Common myeloid progenitor, CD34-positive (primary cell): ENCODE measurements around the gene ACTN2.

Source experiments
- CTCF ChIA-PET: fragments of 350-600 bp; sonication (Branson Sonifier 250); formaldehyde crosslinking; loops from one replicate; lab custom pipeline; 2021; ENCODE audit warnings: antibody characterized with exemption; lab: Charles Lee
- POLR2A ChIA-PET: fragments of 350-600 bp; sonication (Branson Sonifier 250); formaldehyde crosslinking; loops from one replicate; lab custom pipeline; 2021; ENCODE audit warnings: antibody characterized with exemption; lab: Charles Lee
- DNase-seq, 3 donors: peaks; one replicate each; pipeline versions ENCODE4 v3.0.0 to v3.0.0-alpha.2; 2013
- H3K27ac ChIP-seq, 2 experiments: 1 replicate in 1 of 2; 2 replicates in 1 of 2; pipeline ENCODE4 v1.7.0; 2013; ENCODE audit warnings: inconsistent platforms in 2 of 2, low read length in 2 of 2, mild to moderate bottlenecking in 2 of 2, low read depth in 1 of 2, moderate library complexity in 1 of 2; ENCODE audit not compliant: severe bottlenecking in 2 of 2, insufficient read depth in 1 of 2, poor library complexity in 1 of 2
- H3K27me3 ChIP-seq, 5 experiments: replicated peaks in 2 of 5; 1 replicate in 3 of 5; 2 replicates in 2 of 5; pipeline versions ENCODE4 v1.6.1 to v1.7.0; 2013; ENCODE audit warnings: low read length in 4 of 5, mild to moderate bottlenecking in 2 of 5, moderate library complexity in 2 of 5, inconsistent platforms in 1 of 5; ENCODE audit not compliant: insufficient read depth in 5 of 5, control insufficient read depth in 4 of 5
- H3K36me3 ChIP-seq, 4 experiments: 1 replicate in 2 of 4; 2 replicates in 2 of 4; pipeline versions ENCODE4 v1.6.1 to v1.7.0; 2013; ENCODE audit warnings: low read length in 3 of 4, control low read depth in 1 of 4, mild to moderate bottlenecking in 1 of 4; ENCODE audit not compliant: control insufficient read depth in 4 of 4, insufficient read depth in 4 of 4
- H3K4me1 ChIP-seq, 4 experiments: 1 replicate in 3 of 4; 2 replicates in 1 of 4; pipeline versions ENCODE4 v1.6.1 to v1.7.1; 2013; ENCODE audit warnings: low read length in 3 of 4, mild to moderate bottlenecking in 3 of 4, control low read depth in 1 of 4, inconsistent platforms in 1 of 4, moderate library complexity in 1 of 4; ENCODE audit not compliant: control insufficient read depth in 4 of 4, insufficient read depth in 4 of 4; ENCODE audit errors: control extremely low read depth in 1 of 4
- H3K4me3 ChIP-seq, 7 experiments: 1 replicate in 4 of 7; 2 replicates in 3 of 7; pipeline versions ENCODE4 v1.5.1 to v1.7.0; 2013; ENCODE audit warnings: mild to moderate bottlenecking in 7 of 7, low read length in 6 of 7, moderate library complexity in 6 of 7, inconsistent platforms in 2 of 7, low read depth in 2 of 7, control low read depth in 1 of 7; ENCODE audit not compliant: insufficient read depth in 4 of 7, control insufficient read depth in 1 of 7; ENCODE audit errors: extremely low read depth in 1 of 7
- H3K9me3 ChIP-seq, 5 experiments: 1 replicate in 4 of 5; 2 replicates in 1 of 5; pipeline versions ENCODE4 v1.6.1 to v1.7.1; 2013; ENCODE audit warnings: low read length in 4 of 5, mild to moderate bottlenecking in 2 of 5, inconsistent platforms in 1 of 5, low read depth in 1 of 5, moderate library complexity in 1 of 5; ENCODE audit not compliant: control insufficient read depth in 4 of 5, insufficient read depth in 2 of 5; ENCODE audit errors: control extremely low read depth in 1 of 5
- WGBS: methylation state at CpG from one replicate; pipeline ENCODE4 v1.1.5; 2013; ENCODE audit not compliant: insufficient coverage; 5-methylcytosine and 5-hydroxymethylcytosine counted together

Gene ACTN2

DNA sequence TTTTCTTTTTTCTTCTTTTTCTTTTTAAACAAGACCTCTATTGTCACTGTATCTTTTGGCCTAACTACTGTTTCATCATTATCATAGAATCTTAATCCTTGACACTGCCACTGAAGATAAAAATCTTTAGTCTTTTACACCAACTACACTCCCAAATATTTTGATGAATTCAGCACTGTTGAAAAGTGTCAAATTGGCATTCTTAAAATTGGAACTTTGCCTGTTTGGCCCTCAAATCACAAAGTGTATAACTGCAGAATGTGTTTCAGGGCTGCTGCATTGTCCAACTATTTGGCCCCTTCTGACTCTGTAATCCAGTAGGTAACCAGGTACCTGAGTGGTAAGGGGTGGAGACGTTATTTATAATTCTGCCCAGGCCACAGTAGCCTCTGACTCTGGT, 34.3 kb downstream of the ACTN2 start:
- no peak overlapping the region for H3K27ac ChIP-seq
- no peaks in the 10 kb centered on the region for H3K9me3 ChIP-seq
- ChIA-PET CTCF (no interaction called here), POLR2A (no interaction called here)
- H3K27me3 ChIP-seq: no peaks in the 10 kb centered on the region
- H3K36me3 ChIP-seq: no peaks in the 10 kb centered on the region
- no peak overlapping the region for H3K4me3 ChIP-seq
- DNase-seq: no peak
- H3K4me1 ChIP-seq: no peaks in the 10 kb centered on the region
- 100% methylated on average over 1 of the region's 1 CpG for WGBS

DNA sequence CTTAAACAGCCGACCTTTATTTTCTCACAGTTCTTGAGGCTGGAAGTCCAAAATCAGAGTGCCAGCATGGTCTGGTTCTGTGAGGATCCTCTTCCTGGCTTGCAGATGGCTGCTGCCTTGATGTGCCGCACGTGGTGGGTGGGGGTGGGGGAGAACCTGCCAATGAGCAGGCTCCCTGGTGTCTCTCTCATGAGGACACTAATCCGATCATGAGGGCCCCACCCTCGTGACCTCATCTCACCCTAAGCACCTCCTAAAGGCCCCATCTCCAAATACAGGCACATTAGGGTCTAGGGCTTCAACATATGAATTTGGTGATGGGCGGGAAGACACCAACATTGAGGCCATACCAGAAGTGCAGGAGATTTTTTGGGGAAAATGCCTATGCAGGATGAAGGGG, 37.8 kb downstream of the ACTN2 start:
- H3K4me1 ChIP-seq: no peaks in the 10 kb centered on the region
- peaks cover 0 to 5% (median 0%) of the 10 kb centered on the region in 5 experiments for H3K27me3 ChIP-seq
- H3K9me3 ChIP-seq: no peaks in the 10 kb centered on the region
- no peak overlapping the region for H3K4me3 ChIP-seq
- POLR2A ChIA-PET: no interaction called here
- no peak for DNase-seq
- H3K27ac ChIP-seq: no peak overlapping the region
- 100% methylated on average over 2 of the region's 6 CpGs for WGBS
- H3K36me3 ChIP-seq: no peaks in the 10 kb centered on the region
- CTCF ChIA-PET: no interaction called here

DNA sequence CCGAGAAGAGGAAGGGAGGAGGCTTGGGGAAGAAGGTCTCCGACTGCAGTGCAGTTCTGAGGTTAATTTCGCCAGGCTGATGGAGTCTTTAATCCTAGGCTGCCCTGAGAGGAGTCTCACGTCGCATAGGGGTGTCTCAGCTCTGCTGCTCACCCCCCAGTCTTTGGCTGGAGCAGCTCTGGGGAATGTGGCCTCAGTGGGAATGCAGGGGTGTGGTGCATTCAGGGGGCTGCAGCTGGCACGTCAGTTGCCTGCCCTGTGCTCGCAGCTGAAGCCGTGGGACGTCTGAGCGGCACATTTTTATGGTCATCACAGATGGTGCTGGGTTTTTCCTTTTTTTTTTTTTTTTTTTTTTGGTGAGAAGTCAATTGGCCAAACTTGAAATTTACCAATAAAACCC, 38.2 kb downstream of the ACTN2 start:
- no peaks in the 10 kb centered on the region for H3K36me3 ChIP-seq
- POLR2A ChIA-PET: no interaction called here
- no peaks in the 10 kb centered on the region for H3K4me1 ChIP-seq
- no peak overlapping the region for H3K27ac ChIP-seq
- H3K9me3 ChIP-seq: no peaks in the 10 kb centered on the region
- H3K4me3 ChIP-seq: no peak overlapping the region
- WGBS: 98% methylated on average over 5 of the region's 10 CpGs
- H3K27me3 ChIP-seq: peaks cover 0 to 5% (median 0%) of the 10 kb centered on the region in 5 experiments
- CTCF ChIA-PET: no interaction called here
- DNase-seq: no peak

DNA sequence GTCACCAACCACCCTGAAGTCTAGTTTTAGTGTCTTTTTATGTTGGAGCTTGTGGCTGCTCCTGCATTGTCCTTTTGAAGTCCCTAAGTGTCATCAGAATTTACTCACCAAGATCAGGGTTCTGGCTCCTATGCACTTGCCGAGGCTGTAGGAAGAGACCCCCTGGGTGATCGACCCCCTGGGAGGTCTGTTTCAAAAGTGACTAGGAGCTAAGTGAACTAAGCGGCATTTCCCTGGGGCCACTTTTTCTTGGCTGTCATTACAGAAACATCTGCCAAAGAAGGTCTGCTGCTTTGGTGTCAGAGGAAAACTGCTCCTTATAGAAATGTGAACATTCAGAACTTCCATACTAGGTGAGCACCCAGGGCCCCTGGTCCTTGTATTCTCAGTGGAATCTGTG, 39.4 kb downstream of the ACTN2 start:
- 67% methylated on average over 1 of the region's 3 CpGs for WGBS
- Histone ChIP-seq H3K4me1 (no peaks in the 10 kb centered on the region), H3K9me3 (no peaks in the 10 kb centered on the region), H3K27ac (no peak overlapping the region), H3K36me3 (no peaks in the 10 kb centered on the region), H3K27me3 (peaks cover 0 to 5% (median 0%) of the 10 kb centered on the region in 5 experiments), H3K4me3 (no peak overlapping the region)
- ChIA-PET CTCF (no interaction called here), POLR2A (no interaction called here)
- no peak for DNase-seq

DNA sequence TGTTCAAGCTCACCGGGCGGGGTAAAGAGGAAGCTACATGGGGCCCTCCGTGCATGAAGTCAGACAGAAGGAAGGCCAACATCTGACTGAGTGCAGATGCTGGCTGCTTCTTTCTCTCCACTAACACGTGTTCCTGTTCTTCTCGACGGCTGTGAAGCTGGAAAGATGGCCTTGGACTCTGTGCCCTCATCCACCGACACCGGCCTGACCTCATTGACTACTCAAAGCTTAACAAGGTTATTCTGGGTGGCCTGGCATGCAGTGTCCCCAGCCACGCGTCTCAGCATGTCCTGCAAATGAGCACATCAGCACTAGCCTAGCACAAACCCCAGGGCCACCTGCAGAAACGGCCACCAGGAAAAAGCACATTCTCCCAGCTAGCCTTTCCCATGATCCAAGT, 41.2 kb downstream of the ACTN2 start:
- Histone ChIP-seq H3K27me3 (peaks cover 0 to 5% (median 0%) of the 10 kb centered on the region in 5 experiments), H3K4me1 (no peaks in the 10 kb centered on the region), H3K4me3 (no peak overlapping the region), H3K36me3 (no peaks in the 10 kb centered on the region), H3K9me3 (no peaks in the 10 kb centered on the region), H3K27ac (no peak overlapping the region)
- WGBS: 74% methylated on average over 5 of the region's 11 CpGs
- no peak for DNase-seq
- POLR2A ChIA-PET: no interaction called here
- CTCF ChIA-PET: no interaction called here

DNA sequence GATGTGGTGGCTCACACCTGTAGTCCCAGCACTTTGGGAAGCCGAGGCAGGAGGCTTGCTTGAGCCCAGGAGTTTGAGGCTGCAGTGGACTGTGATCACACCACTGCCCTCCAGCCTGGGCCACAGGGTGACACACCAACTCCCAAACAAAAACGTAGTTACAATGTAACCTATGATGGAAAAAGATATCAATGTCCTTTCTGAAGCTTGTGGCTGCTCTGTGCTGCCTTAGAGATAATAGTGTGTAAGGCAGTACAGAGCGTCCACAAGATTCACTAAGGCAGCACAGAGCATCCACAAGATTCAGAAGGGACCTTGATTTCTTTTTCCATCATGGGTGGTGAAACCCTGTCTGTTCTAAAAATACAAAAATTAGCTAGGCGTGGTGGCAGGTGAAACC, 42.5 kb downstream of the ACTN2 start:
- no peaks in the 10 kb centered on the region for H3K9me3 ChIP-seq
- ChIA-PET CTCF (no interaction called here), POLR2A (no interaction called here)

DNA sequence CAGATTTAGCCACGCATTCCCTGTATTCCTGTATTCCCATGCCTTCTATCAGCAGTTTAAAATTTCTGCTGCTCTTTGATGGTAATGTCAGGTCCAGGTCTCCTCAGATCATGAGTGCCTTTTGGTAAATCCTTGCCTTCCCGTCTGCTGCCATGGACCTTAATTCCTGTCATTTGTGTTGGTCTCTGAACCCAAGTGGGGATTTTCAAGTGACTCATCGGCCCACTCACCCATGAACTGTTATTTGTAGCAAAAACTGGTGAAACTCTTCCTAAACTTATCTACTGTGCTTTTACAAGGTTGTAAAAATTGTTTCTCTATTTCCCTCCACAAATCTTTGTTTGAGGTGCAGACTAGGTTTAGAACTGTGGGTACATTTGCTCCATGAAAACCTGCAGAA, 47.4 kb downstream of the ACTN2 start:
- peaks cover 0 to 1% (median 0%) of the 10 kb centered on the region in 5 experiments for H3K27me3 ChIP-seq
- no peaks in the 10 kb centered on the region for H3K4me1 ChIP-seq
- 92% methylated on average over 2 of the region's 3 CpGs for WGBS
- H3K4me3 ChIP-seq: no peak overlapping the region
- no peak for DNase-seq
- no peaks in the 10 kb centered on the region for H3K9me3 ChIP-seq
- CTCF ChIA-PET: no interaction called here
- H3K27ac ChIP-seq: no peak overlapping the region
- H3K36me3 ChIP-seq: no peaks in the 10 kb centered on the region
- POLR2A ChIA-PET: no interaction called here

More for the DNA sequence above, 42.5 kb downstream of the ACTN2 start:
- Histone ChIP-seq H3K36me3 (no peaks in the 10 kb centered on the region), H3K4me3 (no peak overlapping the region), H3K4me1 (no peaks in the 10 kb centered on the region), H3K27ac (no peak overlapping the region), H3K27me3 (peaks cover 0 to 5% (median 0%) of the 10 kb centered on the region in 5 experiments)
- WGBS: 95% methylated on average over 3 of the region's 4 CpGs
- DNase-seq: no peak
